Hematopoietic multipotent progenitor cell treated with erythropoietin and hydrocortisone succinate and interleukin-3 and kit ligand, for 8 days (in vitro differentiated cells): ENCODE data around the gene WDPCP.
"Not testable (repeated sequence)": the region's sequence is repeated elsewhere in the genome, so short reads cannot be mapped to it uniquely, and the experiment has no call there.

Experiments
- DNase-seq: peaks from one replicate; pipeline ENCODE4 v3.0.0-alpha.2; 2015

Gene WDPCP

GRCh38 chr2:63347361-63347760 is 240.9 kb downstream of the WDPCP start:
- DNase-seq = no peak

DNA sequence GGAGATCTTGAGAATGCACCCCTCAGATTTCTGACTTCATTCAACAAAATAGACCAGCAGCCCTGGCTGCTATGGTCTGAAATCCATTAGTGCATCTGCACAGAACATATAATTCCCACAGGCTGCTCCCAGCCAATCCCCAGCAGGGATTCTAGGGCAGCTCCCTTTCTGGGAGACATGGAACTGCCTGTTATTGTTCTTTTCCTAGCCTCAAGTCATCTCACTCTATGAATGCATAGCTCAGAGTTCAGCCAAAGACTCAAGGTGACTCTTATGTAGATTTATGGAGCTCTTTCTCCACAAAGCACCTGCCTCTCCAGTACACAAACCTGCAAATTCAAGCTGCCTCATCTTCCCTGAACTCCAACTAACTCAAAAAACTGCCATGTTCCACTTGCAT is 241.9 kb downstream of the WDPCP start:
- no peak for DNase-seq

- DNase-seq = no peak
Observed at GRCh38 chr2:63345285-63345633, 243.0 kb downstream of the WDPCP start.

DNA sequence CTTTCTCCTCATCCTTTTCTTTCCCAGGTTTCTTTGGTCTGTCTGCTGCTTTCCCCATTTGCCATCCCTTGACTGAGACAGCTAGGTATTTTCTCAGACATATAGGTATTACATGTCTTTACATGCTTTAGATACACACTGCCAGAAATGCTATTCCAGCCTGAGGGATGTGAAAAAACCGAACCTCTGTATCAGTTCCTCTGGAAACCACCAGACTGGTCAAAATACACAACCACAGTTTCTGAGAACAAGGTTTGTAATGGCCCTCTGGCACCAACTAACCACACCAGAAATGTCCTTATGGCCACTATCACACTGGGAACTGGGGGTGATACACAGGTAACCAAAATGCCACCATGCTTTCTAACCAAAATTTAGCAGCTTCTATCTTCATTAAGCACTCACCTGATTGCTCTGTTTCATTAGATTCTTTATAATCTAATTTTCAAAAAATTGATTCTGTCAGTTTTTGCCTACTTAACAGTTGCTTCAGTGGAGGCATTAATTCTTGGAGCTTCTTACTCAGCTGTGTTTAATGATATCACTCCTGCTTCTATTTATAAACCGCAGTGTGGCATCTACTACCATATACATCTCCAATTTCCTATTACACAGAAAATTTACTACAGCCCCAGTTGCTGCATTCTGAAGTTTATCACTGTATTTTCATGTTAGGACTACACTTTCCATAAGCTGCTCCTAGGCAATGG is 243.5 kb downstream of the WDPCP start:
- DNase-seq = no peak

DNA sequence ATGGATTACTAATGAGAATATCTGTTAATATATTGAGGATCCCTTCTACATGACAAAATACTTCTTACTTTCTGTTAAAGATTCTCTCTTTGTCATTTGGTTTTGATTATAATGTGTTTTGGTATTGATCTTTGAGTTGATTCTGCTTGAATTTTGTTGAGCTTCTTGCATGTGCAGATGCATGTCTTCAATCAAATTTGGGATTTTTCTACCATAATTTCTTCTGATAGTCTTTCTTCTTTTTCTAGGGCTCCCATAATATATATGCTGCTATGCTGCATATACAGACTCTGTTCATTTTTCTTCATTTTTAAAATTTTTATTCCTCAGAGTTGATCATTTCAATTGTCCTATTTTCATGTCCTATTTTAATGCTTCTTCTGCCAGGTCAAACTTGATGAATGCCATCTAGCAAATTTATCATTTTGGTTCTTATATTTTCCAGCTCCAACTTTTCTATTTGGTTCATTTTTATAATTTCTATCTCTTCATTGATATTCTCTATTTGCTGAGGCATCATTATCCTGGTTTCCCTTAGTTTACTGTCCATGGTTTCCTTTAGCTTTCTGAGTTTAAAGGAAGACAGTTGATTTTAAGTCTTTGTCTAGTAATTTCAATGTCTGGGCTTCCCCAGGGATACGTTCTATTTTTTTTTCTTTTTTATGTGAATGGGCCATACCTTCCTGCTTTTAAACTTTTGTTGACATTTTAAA is 244.7 kb downstream of the WDPCP start:
- DNase-seq = no peak

DNA sequence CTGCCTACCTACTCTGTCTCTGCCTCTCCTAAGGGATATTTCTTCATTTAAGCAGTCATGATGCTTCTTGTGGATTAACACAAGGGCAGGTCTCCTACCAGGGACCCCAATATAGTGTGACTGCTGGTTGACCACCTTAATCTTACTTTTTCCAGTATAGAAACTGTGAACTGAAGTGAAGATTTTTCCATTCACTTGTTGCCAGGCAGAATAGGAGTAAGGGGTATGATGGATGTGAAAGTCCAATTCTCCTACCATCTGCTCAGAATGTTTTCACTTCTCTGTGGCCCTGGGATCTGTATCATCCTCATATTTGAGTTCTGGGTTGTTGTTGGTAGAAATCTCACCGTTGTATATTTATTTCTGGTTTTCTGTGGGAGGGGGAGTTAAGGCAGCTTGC is 247.8 kb downstream of the WDPCP start:
- no peak for DNase-seq

- no peak for DNase-seq
Observed at GRCh38 chr2:63334910-63335309, 253.4 kb downstream of the WDPCP start.

GRCh38 chr2:63326473-63326872 is 261.8 kb downstream of the WDPCP start:
- DNase-seq = no peak

GRCh38 chr2:63323662-63324061 is 264.6 kb downstream of the WDPCP start:
- not testable (repeated sequence) for DNase-seq

DNA sequence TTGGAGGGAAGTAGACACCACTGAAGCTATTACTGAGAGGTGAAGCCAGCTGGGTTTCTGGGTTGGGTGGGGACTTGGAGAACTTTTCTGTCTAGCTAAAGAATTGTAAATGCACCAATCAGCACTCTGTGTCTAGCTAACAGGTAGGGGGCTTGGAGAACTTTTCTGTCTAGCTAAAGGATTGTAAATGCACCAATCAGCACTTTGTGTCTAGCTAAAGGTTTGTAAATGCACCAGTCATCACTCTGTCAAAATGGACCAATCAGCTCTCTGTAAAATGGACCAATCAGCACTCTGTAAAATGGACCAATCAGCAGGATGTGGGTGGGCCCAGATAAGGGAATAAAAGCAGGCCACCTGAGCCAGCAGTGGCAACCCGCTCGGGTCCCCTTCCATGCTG is 266.3 kb downstream of the WDPCP start:
- not testable (repeated sequence) for DNase-seq

DNA sequence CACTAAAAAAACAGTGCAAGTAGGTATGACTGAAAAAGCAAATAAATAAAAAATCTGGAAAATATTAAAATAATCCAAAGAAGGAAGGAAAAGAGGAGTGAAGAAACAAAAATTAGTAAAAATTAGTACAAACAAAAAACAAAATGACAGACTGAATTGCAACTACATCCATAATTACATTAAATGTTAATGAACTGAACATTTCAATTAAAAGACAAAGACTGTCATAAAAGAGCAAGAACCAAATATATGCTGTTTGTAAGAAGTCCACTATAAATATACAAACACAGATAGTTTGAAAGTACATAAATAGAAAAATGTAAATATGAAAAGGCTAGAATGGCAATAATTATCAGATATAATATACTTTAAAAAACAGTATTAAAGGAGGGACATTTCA is 267.6 kb downstream of the WDPCP start:
- DNase-seq = no peak

DNA sequence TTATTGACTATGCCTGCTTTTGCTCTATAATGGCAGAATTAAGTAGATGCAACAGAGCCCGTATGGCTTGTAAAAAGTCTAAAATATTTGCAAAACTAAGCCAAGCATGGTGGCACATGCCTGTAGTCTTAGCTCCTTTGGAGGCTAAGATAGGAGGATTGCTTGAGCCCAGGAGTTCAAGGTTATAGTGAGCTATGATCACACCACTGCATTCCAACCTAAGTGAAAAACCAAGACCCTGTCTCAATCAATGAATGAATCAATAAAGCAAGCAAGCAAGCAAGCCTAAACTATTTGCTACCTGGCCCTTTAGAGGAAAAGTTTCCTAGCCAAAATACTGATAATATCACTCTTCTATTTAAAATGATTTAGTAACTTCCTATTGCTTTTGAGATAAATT is 277.7 kb downstream of the WDPCP start:
- no peak for DNase-seq

GRCh38 chr2:63301481-63301880 is 286.8 kb downstream of the WDPCP start:
- no peak for DNase-seq

- peak; percentile 49 for DNase-seq
Observed at GRCh38 chr2:63300835-63301234, 287.4 kb downstream of the WDPCP start.

DNA sequence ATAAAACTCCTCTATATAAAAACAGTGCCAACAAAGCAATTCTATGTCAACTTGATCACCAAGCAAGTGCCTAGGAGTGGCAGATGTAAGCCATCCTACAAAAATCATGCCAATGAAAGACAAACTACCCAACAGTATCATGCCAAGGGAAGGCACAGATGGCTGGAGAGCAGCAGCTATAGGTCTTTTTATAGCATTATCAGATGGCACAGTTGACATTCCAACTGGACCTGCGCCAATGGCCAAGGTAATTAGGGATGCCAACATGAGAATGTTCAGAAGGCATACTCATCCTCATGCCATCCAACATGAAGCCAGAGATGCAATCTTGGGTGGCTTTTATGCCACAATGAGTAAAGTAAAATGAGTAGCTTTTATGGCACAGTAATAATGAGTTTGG is 300.3 kb downstream of the WDPCP start:
- no peak for DNase-seq

DNA sequence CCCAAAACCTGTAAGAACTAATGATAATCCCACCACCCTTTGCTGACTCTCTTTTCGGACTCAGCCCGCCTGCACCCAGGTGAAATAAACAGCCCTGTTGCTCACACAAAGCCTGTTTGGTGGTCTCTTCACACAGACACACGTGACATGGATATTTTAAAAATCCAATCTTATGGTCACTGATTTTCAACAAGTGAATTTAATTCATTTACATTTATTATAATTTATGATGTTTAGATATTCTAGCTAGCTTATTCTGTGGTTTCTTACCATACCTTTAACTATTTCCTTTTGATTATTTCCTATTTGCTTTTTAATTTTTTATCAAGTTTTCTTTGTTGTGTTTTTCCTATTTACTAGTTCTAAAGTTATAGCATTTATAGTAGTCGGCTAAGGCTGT is 301.8 kb downstream of the WDPCP start:
- not testable (repeated sequence) for DNase-seq

DNA sequence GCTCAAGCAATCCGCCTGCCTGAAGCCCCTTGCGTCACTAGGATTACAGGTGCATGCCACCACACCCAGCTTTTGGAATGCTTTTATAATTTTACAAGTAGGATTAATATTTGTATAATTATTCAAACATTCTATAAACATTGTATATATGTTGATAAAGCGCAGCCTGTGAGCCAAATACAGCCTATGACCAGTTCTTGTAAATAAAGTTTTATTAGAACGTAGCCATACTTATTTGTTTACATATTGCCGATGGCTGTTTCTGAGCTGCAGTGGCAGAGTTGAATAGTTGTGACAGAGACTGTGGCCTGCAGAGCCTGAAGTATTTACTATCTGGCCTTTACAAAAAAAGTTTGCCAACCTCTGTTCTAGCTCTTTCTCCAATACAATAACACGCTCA is 305.0 kb downstream of the WDPCP start:
- no peak for DNase-seq

DNA sequence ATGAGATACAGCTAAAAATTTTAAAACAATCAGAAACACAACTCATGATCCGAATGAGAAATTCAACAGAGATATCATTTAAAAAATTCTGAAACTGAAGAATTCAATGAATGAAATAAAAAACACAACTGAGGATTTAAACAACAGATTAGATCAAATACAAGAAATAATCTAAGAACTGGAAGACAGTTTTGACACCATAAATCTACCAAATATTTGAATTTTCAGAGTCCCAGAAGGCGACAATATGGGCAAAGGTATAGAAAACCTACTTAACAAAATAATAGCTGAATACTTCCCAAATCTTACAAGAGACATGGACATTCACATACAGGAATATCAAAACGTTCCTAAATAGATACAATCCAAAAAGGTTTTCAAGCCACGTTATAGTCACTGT is 315.7 kb downstream of the WDPCP start:
- no peak for DNase-seq

DNA sequence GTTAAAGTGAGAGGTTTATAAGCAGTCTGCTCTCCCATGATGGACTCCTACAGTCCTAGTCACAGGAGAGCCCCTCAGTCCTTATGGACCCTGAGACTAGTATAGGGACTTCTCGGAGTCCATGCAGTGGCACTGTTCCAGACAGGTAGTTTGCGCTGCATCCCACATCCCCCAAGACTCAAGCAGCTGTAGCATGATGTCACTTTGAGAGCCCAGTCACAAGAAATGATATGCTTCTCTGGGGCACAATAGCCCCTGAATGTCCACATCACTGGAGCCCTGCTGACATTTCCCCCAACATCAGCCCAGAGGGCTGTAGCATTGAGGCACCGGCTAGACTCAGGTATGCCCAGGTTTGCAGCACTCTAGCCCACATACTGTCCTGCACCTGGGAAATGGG is 317.6 kb downstream of the WDPCP start:
- no peak for DNase-seq

DNA sequence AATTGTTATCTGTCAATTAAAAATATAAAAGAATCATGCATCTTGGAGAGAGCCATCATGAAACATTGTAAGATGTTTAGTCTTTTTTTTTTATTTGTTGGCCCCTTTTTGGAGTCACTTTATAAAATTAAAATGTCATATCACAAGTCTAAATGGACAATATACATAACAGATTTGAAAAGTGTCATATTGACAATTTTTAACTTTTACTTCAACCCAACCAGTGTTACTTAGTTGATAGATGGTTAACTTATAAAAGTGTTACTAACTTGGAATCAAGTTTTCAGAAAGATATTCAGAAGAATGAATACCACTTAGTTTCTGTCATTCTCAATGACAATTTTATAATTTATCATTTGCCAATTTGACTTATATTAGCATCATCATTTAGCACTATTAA is 319.3 kb downstream of the WDPCP start:
- DNase-seq = no peak

DNA sequence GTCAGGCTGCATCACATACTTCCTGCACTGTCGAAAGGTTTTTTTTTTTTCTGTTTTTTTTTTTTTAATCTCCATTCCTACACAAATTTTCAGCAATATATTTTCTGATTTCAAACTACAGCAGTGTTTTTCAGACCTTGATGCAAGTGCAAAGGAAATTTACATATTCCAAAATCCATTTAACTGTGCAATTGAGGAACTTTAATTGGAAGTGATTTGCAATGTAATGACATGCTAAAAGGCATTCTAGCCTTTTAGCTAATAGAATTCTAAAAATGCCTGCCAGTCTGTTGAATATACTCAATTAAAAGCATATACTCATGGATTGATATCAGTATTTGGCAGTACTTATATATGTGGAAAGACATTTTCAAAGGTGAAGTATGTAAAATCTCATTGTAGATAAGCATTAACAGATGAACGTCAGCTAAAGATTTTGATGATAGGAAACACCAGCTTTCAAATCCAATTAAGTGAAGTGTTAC is 327.1 kb downstream of the WDPCP start:
- no peak for DNase-seq

DNA sequence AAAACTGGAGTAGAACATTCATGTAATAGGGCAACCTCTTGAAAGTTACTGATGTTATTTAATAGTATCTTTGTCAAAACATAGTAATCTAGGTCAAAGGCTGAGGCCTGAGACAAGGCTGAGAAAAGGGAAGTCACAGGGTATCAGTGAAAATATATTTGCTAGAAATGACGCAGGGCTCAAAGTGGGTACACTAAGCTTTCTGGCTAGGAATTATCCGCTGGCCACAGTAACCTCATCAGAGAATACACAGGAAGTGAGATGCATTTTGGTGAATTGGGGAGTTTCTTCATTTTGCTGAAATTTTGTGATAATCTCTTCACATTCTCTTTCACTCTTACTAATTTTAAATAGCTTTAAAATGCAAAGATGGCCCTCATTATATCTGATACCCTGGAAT is 330.8 kb downstream of the WDPCP start:
- peak; percentile 20 for DNase-seq

DNA sequence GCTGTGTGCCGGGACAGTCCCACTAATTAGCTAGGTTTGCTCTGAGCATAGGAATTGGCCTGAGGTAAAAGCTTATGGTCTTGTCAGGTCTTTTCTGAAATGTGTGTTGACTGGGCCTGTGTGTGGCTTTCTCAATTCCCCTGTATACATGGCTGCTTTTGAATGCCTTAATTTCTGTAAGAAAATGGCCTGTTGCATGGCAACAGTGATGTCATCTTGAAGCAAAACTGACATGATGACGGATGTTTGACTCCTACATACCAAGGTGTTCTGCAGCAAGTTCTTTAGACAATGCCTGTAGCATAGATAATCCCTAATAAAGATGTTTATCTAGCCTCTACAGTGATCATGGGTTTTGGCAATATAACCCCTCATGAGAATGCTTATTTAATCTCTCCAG is 339.1 kb downstream of the WDPCP start:
- no peak for DNase-seq

DNA sequence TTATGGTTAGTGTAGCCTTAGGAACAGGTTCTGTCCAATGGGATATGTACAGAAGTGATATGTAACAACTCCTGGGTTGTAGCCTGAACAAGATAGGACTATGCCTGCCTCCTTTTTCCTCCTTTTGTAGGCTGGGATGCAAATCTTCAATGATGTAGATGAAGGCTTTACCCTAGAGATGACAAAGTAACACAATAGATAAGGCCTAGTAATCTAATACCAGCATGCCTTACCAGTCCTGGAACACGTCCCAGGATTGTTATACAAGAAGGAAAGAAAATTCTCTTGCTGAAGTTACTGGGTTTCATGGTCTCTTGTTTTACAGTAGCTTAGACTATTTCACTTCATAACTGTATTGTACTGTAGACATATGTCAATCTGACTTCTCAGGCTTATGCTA is 345.5 kb downstream of the WDPCP start:
- DNase-seq = no peak
